Measurements from ENCODE around the gene PARG.
"Not testable (repeated sequence)": the region's sequence is repeated elsewhere in the genome, so short reads cannot be mapped to it uniquely, and the experiment has no call there.

The PARG gene

DNA sequence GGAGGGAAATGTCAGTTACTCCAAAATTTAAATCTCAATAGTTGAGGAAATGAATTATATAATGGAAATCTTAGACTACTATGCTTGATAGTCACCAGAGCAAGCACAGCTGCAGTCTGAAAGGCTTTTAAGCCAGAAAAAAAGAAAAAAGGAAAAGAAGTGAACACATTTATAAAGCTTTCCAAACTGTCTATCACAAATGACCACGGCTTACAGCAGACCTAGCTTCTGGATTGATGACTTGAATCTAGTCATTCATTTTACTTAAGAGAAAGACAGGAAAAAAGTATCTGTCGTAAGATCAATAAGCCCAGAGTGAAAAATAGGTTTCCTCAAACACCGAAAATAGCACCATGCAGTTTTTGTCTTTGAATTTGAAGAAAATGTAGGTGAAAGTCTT lies 111.8 kb downstream of the PARG start:
- Mint-ChIP-seq H3K4me3 (no peak overlapping the region), H3K4me1 (peaks cover 4% of the 10 kb centered on the region), H3K27ac (no peak overlapping the region), H3K36me3 (ENCODE audit: low read depth) (peaks cover 42% of the 10 kb centered on the region), H3K9me3 (no peaks in the 10 kb centered on the region), H3K27me3 (no peaks in the 10 kb centered on the region)
- no peak for ATAC-seq
- no peak for DNase-seq

- Mint-ChIP-seq H3K4me1 (peaks cover 4% of the 10 kb centered on the region), H3K9me3 (no peaks in the 10 kb centered on the region), H3K27ac (no peak overlapping the region), H3K36me3 (ENCODE audit: low read depth) (peaks cover 48% of the 10 kb centered on the region), H3K4me3 (no peak overlapping the region), H3K27me3 (no peaks in the 10 kb centered on the region)
- ATAC-seq (no peak), DNase-seq (no peak)
Observed at GRCh38 chr10:49827297-49827696, 114.5 kb downstream of the PARG start.

GRCh38 chr10:49819234-49819958 lies 122.4 kb downstream of the PARG start:
- DNase-seq (no peak), ATAC-seq (no peak)
- no peaks in the 10 kb centered on the region for H3K9me3 Mint-ChIP-seq
- no peak overlapping the region for H3K4me3 Mint-ChIP-seq
- no peak overlapping the region for H3K27ac Mint-ChIP-seq
- H3K4me1 Mint-ChIP-seq = no peaks in the 10 kb centered on the region
- H3K27me3 Mint-ChIP-seq = no peaks in the 10 kb centered on the region
- peaks cover 63% of the 10 kb centered on the region for H3K36me3 Mint-ChIP-seq (ENCODE audit: low read depth)

DNA sequence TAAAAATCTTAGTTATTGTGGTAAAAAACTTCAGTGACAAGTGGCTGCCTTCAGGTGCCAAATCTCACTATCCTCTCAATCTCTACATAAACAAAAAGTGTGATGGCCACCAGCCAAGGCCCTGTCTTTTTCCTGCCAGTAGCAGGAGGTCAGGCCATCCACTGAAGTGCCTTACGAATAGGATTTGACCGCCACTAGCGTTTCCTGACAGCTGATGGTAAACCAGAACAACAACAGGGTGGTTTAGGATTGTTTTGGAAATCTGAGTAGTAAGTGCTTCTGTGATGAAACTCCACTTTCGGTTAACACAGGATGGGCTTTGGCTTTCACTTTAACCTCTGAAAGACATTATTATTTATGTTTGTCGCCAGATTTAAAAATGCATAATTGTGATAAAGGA lies 124.0 kb downstream of the PARG start:
- Mint-ChIP-seq H3K4me3 (no peak overlapping the region), H3K27me3 (no peaks in the 10 kb centered on the region), H3K36me3 (ENCODE audit: low read depth) (peaks cover 60% of the 10 kb centered on the region), H3K9me3 (peaks cover 3% of the 10 kb centered on the region), H3K27ac (no peak overlapping the region), H3K4me1 (no peaks in the 10 kb centered on the region)
- ATAC-seq (no peak), DNase-seq (no peak)

DNA sequence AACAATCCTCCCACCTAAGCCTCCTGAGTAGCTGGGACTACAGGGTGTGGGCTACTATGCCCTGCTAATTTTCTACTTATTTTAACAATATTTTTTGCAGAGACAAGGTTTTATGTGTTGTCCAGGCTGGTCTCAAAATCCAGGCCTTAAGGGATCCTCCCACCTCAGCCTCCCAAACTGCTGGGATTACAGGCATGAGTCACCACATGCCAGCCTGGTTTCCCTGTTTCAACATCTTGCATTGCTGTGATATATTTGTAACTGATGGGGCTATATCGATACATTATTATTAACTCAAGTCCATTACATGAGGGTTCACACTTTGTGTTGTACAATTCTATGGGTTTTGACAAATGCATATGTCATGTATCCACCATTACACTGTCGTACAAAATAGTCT lies 137.8 kb downstream of the PARG start:
- ATAC-seq (no peak), DNase-seq (no peak)
- no peaks in the 10 kb centered on the region for H3K4me1 Mint-ChIP-seq
- no peak overlapping the region for H3K4me3 Mint-ChIP-seq
- peaks cover 11% of the 10 kb centered on the region for H3K27me3 Mint-ChIP-seq
- H3K27ac Mint-ChIP-seq = no peak overlapping the region
- H3K9me3 Mint-ChIP-seq = peaks cover 8% of the 10 kb centered on the region
- no peaks in the 10 kb centered on the region for H3K36me3 Mint-ChIP-seq (ENCODE audit: low read depth)

DNA sequence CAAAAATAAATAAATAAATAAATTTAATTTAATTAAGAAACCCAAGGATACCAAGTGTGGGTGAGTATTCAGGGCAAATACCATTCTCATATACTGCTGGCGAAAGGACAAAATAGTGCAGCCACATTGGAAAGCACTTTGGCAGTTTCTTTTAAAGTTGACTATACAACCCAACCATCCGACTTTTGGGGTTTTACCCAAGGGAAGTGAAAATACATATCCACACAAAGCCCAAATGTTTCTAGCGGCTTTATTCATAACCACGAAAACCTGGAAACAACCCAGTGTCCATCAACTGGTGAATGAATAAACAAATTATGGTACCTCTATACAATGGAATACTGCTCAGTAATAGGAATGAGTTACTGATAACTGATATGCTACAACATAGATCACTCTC lies 143.6 kb downstream of the PARG start:
- no peak for ATAC-seq
- H3K4me1 Mint-ChIP-seq = no peaks in the 10 kb centered on the region
- H3K27me3 Mint-ChIP-seq = peaks cover 13% of the 10 kb centered on the region
- no peaks in the 10 kb centered on the region for H3K36me3 Mint-ChIP-seq (ENCODE audit: low read depth)
- DNase-seq = no peak
- no peaks in the 10 kb centered on the region for H3K9me3 Mint-ChIP-seq
- H3K27ac Mint-ChIP-seq = no peak overlapping the region
- no peak overlapping the region for H3K4me3 Mint-ChIP-seq

DNA sequence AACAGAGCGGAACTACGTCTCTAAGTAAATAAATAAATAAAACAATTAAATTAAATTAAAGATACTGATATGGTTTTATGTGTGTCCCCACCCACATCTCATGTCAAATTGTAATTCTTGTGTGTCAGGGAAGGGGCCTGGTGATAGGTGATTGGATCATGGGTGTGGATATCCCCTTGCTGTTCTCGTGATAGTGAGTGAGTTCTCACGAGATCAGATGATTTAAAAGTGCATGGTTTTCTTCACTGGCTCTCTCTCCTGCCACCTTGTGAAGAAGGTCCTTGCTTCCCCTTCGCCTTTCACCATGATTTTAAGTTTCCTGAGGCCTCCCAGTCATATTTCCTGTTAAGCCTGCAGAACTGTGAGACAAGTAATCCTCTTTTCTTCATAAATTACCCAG lies 150.7 kb downstream of the PARG start:
- no peaks in the 10 kb centered on the region for H3K27me3 Mint-ChIP-seq
- DNase-seq = no peak
- no peak overlapping the region for H3K4me3 Mint-ChIP-seq
- H3K36me3 Mint-ChIP-seq (ENCODE audit: low read depth) = no peaks in the 10 kb centered on the region
- no peak overlapping the region for H3K27ac Mint-ChIP-seq
- ATAC-seq = no peak
- H3K9me3 Mint-ChIP-seq = no peaks in the 10 kb centered on the region
- H3K4me1 Mint-ChIP-seq = no peaks in the 10 kb centered on the region

DNA sequence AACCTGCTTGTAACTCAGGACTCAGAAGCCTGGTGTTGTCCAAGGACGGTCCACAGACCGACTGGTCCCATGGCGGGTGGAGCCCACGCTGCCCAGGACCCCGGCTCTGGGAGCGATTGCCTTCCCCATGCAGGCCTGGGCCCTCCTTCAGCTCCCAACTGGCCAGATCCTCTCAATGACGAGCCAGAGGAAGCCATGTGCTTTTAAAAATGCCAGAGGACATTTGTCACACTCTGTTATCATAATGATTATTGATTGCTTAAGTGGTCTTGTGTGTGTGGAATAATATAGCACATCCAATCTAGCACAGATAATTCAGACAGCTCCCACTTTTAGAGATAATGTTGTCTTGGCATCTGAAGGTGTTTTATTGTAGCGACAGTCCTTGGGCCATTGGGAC lies 157.1 kb downstream of the PARG start:
- ATAC-seq = no peak
- Mint-ChIP-seq H3K27me3 (peaks cover 4% of the 10 kb centered on the region), H3K36me3 (ENCODE audit: low read depth) (no peaks in the 10 kb centered on the region)

GRCh38 chr10:49783645-49784044 lies 158.2 kb downstream of the PARG start:
- no peak for ATAC-seq
- no peak overlapping the region for H3K4me3 Mint-ChIP-seq
- H3K27ac Mint-ChIP-seq = no peak overlapping the region
- H3K4me1 Mint-ChIP-seq = no peaks in the 10 kb centered on the region
- peaks cover 4% of the 10 kb centered on the region for H3K27me3 Mint-ChIP-seq
- no peaks in the 10 kb centered on the region for H3K36me3 Mint-ChIP-seq (ENCODE audit: low read depth)
- DNase-seq = no peak
- H3K9me3 Mint-ChIP-seq = no peaks in the 10 kb centered on the region

More for the DNA sequence above, 157.1 kb downstream of the PARG start:
- DNase-seq = no peak
- no peak overlapping the region for H3K4me3 Mint-ChIP-seq
- no peaks in the 10 kb centered on the region for H3K4me1 Mint-ChIP-seq
- H3K9me3 Mint-ChIP-seq = no peaks in the 10 kb centered on the region
- no peak overlapping the region for H3K27ac Mint-ChIP-seq

GRCh38 chr10:49781247-49781646 lies 160.6 kb downstream of the PARG start:
- DNase-seq = no peak
- H3K4me1 Mint-ChIP-seq = no peaks in the 10 kb centered on the region
- no peak overlapping the region for H3K4me3 Mint-ChIP-seq
- no peaks in the 10 kb centered on the region for H3K36me3 Mint-ChIP-seq (ENCODE audit: low read depth)
- ATAC-seq = no peak
- no peak overlapping the region for H3K27ac Mint-ChIP-seq
- H3K27me3 Mint-ChIP-seq = peaks cover 9% of the 10 kb centered on the region
- H3K9me3 Mint-ChIP-seq = peaks cover 6% of the 10 kb centered on the region

DNA sequence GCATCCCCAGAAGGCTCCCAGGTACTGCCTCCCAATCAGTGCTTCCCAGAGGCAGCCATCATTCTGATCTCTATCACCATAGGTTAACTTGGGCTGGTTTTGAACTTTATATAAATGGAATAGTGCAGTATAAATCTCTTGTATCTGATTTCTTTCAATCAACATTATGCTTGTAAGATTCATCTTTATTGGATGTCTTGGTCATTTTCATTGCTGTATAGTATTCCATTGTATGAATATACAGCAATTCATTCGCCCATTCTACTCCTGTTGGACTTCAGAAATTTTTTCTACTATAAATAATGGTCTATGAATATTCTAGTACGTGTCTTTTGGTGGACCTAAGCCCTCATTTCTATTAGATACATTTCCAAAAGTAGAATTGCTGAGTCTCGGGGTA lies 163.6 kb downstream of the PARG start:
- no peak overlapping the region for H3K4me3 Mint-ChIP-seq
- no peak for DNase-seq

GRCh38 chr10:49776851-49777250 lies 165.0 kb downstream of the PARG start:
- no peaks in the 10 kb centered on the region for H3K36me3 Mint-ChIP-seq (ENCODE audit: low read depth)
- no peak overlapping the region for H3K4me3 Mint-ChIP-seq
- H3K27me3 Mint-ChIP-seq = peaks cover 15% of the 10 kb centered on the region
- ATAC-seq = no peak
- no peak overlapping the region for H3K27ac Mint-ChIP-seq
- no peaks in the 10 kb centered on the region for H3K4me1 Mint-ChIP-seq
- DNase-seq = no peak
- H3K9me3 Mint-ChIP-seq = peaks cover 6% of the 10 kb centered on the region

More for the DNA sequence above, 163.6 kb downstream of the PARG start:
- H3K27me3 Mint-ChIP-seq = peaks cover 14% of the 10 kb centered on the region
- no peaks in the 10 kb centered on the region for H3K4me1 Mint-ChIP-seq
- no peak for ATAC-seq
- H3K36me3 Mint-ChIP-seq (ENCODE audit: low read depth) = no peaks in the 10 kb centered on the region
- peaks cover 6% of the 10 kb centered on the region for H3K9me3 Mint-ChIP-seq
- no peak overlapping the region for H3K27ac Mint-ChIP-seq

GRCh38 chr10:49775014-49775413 lies 166.8 kb downstream of the PARG start:
- DNase-seq (no peak), ATAC-seq (no peak)
- H3K4me1 Mint-ChIP-seq = peaks cover 3% of the 10 kb centered on the region
- no peaks in the 10 kb centered on the region for H3K36me3 Mint-ChIP-seq (ENCODE audit: low read depth)
- H3K27me3 Mint-ChIP-seq = peaks cover 19% of the 10 kb centered on the region
- H3K4me3 Mint-ChIP-seq = no peak overlapping the region
- no peak overlapping the region for H3K27ac Mint-ChIP-seq
- peaks cover 6% of the 10 kb centered on the region for H3K9me3 Mint-ChIP-seq

GRCh38 chr10:49772944-49773343 lies 168.9 kb downstream of the PARG start:
- H3K9me3 Mint-ChIP-seq; ATAC-seq; H3K4me1 Mint-ChIP-seq; H3K4me3 Mint-ChIP-seq; H3K36me3 Mint-ChIP-seq (ENCODE audit: low read depth); H3K27ac Mint-ChIP-seq; DNase-seq: not testable (repeated sequence)
- peaks cover 26% of the 10 kb centered on the region for H3K27me3 Mint-ChIP-seq

- not testable (repeated sequence) for H3K9me3 Mint-ChIP-seq; H3K36me3 Mint-ChIP-seq (ENCODE audit: low read depth); DNase-seq; ATAC-seq; H3K27ac Mint-ChIP-seq; H3K4me3 Mint-ChIP-seq; H3K4me1 Mint-ChIP-seq
- peaks cover 37% of the 10 kb centered on the region for H3K27me3 Mint-ChIP-seq
Observed at GRCh38 chr10:49771046-49771445, 170.8 kb downstream of the PARG start.

GRCh38 chr10:49769692-49770091 lies 172.1 kb downstream of the PARG start:
- no peaks in the 10 kb centered on the region for H3K9me3 Mint-ChIP-seq
- ATAC-seq = no peak
- H3K4me1 Mint-ChIP-seq = peaks cover 3% of the 10 kb centered on the region
- no peaks in the 10 kb centered on the region for H3K36me3 Mint-ChIP-seq (ENCODE audit: low read depth)
- DNase-seq = no peak
- H3K27me3 Mint-ChIP-seq = peaks cover 35% of the 10 kb centered on the region
- H3K4me3 Mint-ChIP-seq = no peak overlapping the region
- H3K27ac Mint-ChIP-seq = no peak overlapping the region

Measured in activated naive CD8-positive, alpha-beta T cell treated with anti-CD3 and anti-CD28 coated beads, Interleukin-2, amount 50 U/mL, for 24 hours (primary cell).